Erythroblast (primary cell): ENCODE results near the gene MAN1A2.

Experiments
- GATA1 ChIP-seq: IDR thresholded peaks from 2 replicates; pipeline ENCODE4 v1.6.1; 2011; ENCODE audit warnings: low read depth, mild to moderate bottlenecking, control low read depth, low read length, moderate library complexity
- POLR2A ChIP-seq: IDR thresholded peaks from 2 replicates; pipeline ENCODE4 v1.6.1; 2011; ENCODE audit warnings: mild to moderate bottlenecking, low read length

DNA sequence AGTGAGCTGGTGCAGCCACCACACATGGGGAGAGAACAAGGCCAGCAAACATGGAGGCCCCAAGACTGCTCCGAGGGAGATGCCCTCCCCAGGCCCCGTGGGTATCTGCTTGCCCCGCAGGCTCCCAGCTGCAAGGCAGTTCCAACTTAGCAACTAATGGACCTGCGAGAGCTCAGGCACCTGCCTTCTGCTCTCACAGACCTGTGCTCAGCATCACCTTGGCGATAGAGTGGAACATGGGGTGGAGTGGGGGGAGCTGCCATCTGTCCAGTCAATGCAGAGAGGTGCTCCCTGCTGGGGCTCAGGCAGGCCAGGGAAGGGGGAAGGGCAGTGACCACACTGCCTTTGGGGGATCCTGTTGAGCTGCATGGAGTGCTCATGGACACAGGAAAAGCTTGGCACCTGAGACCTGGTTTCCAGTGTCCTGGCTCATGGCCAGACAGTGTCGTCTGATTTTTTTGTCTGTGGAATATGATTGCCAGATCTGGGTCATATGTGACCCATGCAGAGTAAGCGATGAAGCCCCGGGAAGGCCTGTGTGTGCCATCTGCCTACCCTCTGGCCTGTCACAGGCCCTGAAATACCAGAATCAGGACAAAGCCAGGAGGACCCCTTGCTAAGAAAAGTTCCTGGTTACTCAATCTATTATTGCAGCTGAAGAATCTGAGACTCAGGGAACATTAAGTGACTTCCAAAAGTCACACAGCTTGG lies 198.7 kb downstream of the MAN1A2 start:
- TF ChIP-seq POLR2A: no peak
- TF ChIP-seq GATA1: no peak
